IPS-NIHi11 (cell line): ENCODE data around the gene ZNF70.

ENCODE experiments used
- DNase-seq: peaks from one replicate; pipeline ENCODE4 v3.0.0; 2012; ENCODE audit warnings: mixed read lengths, low spot score

Gene ZNF70

GRCh38 chr22:23750714-23751440 is at the start of gene ZNF70:
Gene ZNF70 (minus strand): TSS chr22:23751112. CDS start chr22:23745140, 5,972 bp downstream.
- peak; percentile 99 for DNase-seq

- DNase-seq, result no peak
These were observed 45.5 kb upstream of the ZNF70 start for GRCh38 chr22:23796461-23796860.

- no peak for DNase-seq
These were observed 42.4 kb upstream of the ZNF70 start for GRCh38 chr22:23793326-23793725.

- no peak for DNase-seq
These were observed 41.1 kb upstream of the ZNF70 start for GRCh38 chr22:23791738-23792645.

- DNase-seq, result no peak
These were observed 40.2 kb upstream of the ZNF70 start for GRCh38 chr22:23790819-23791737.

- no peak for DNase-seq
These were observed 38.7 kb upstream of the ZNF70 start for GRCh38 chr22:23789638-23790037.

GRCh38 chr22:23789121-23789520 is 38.2 kb upstream of the ZNF70 start:
- no peak for DNase-seq

GRCh38 chr22:23787910-23788309 is 37.0 kb upstream of the ZNF70 start:
- DNase-seq, result no peak

- DNase-seq, result no peak
These were observed 36.6 kb upstream of the ZNF70 start for GRCh38 chr22:23787600-23787896.

- peak; percentile 98 for DNase-seq
These were observed 36.1 kb upstream of the ZNF70 start, which contains the start of gene SMARCB1 for GRCh38 chr22:23786752-23787599. Gene SMARCB1 (plus strand): TSS chr22:23786966. CDS start chr22:23787170, 204 bp downstream.

- DNase-seq, result no peak
These were observed 35.4 kb upstream of the ZNF70 start for GRCh38 chr22:23786261-23786710.

GRCh38 chr22:23784215-23784732 is 33.4 kb upstream of the ZNF70 start:
- DNase-seq, result no peak

GRCh38 chr22:23783265-23784150 is 32.6 kb upstream of the ZNF70 start:
- no peak for DNase-seq

- DNase-seq, result no peak
These were observed 31.8 kb upstream of the ZNF70 start for GRCh38 chr22:23782703-23783102.

- no peak for DNase-seq
These were observed 31.3 kb upstream of the ZNF70 start for GRCh38 chr22:23782252-23782651.

GRCh38 chr22:23781511-23782183 is 30.7 kb upstream of the ZNF70 start:
- no peak for DNase-seq

GRCh38 chr22:23781065-23781464 is 30.2 kb upstream of the ZNF70 start:
- DNase-seq, result no peak

- no peak for DNase-seq
These were observed 29.3 kb upstream of the ZNF70 start for GRCh38 chr22:23780146-23780748.

- no peak for DNase-seq
These were observed 28.8 kb upstream of the ZNF70 start for GRCh38 chr22:23779731-23780130.
